Neural progenitor cell (in vitro differentiated cells): ENCODE results near the gene LIPK. TPM values are rescaled to one million over a fixed set of nuclear protein-coding genes. Genes with fewer than 3 reads are reported as not detected.

ENCODE experiments used
- DNase-seq: peaks from one replicate; pipeline ENCODE4 v3.0.0-alpha.2; 2016; ENCODE audit warnings: low spot score
- H2AFZ ChIP-seq: fragments of 200-600 bp; sonication (generic); replicated peaks from 2 replicates; pipeline ENCODE4 v1.6.1; 2016; ENCODE audit warnings: antibody characterized with exemption
- H3F3A ChIP-seq: fragments of 200-600 bp; sonication (generic); 2 replicates; pipeline ENCODE4 v1.6.1; 2016; ENCODE audit warnings: antibody characterized with exemption, low read depth
- H3K27ac ChIP-seq: fragments of 200-600 bp; sonication (generic); 2 replicates; pipeline ENCODE4 v1.5.1; 2016; ENCODE audit warnings: mild to moderate bottlenecking
- H3K27me3 ChIP-seq: fragments of 200-600 bp; sonication (generic); 2 replicates; pipeline ENCODE4 v1.6.1; 2016; ENCODE audit warnings: mild to moderate bottlenecking, moderate library complexity
- H3K36me3 ChIP-seq: fragments of 200-600 bp; sonication (generic); 2 replicates; pipeline ENCODE4 v1.5.1; 2016
- H3K4me1 ChIP-seq: fragments of 200-600 bp; sonication (generic); 2 replicates; pipeline ENCODE4 v1.6.1; 2016; ENCODE audit warnings: mixed run types
- H3K4me2 ChIP-seq: fragments of 200-600 bp; sonication (generic); 2 replicates; pipeline ENCODE4 v1.6.1; 2016
- H3K4me3 ChIP-seq: fragments of 200-600 bp; sonication (generic); 2 replicates; pipeline ENCODE4 v1.5.1; 2016
- H3K79me2 ChIP-seq: fragments of 200-600 bp; sonication (generic); 2 replicates; pipeline ENCODE4 v1.6.1; 2016; ENCODE audit warnings: low read depth
- H3K9ac ChIP-seq: fragments of 200-600 bp; sonication (generic); 2 replicates; pipeline ENCODE4 v1.6.1; 2016
- H3K9me3 ChIP-seq: fragments of 200-600 bp; sonication (generic); 2 replicates; pipeline ENCODE4 v1.5.1; 2016; ENCODE audit warnings: low read depth
- H4K20me1 ChIP-seq: fragments of 200-600 bp; sonication (generic); 2 replicates; pipeline ENCODE4 v1.6.1; 2016; ENCODE audit warnings: low read depth
- H3K27ac Mint-ChIP-seq: 3 replicates; pipeline ENCODE4 v1.8.0; 2021; ENCODE audit warnings: mixed read lengths
- H3K27me3 Mint-ChIP-seq: 2 replicates; pipeline ENCODE4 v1.8.0; 2022; ENCODE audit warnings: low read depth, mild to moderate bottlenecking, inconsistent platforms, moderate library complexity, mixed read lengths; ENCODE audit not compliant: insufficient read depth
- H3K36me3 Mint-ChIP-seq: 3 replicates; pipeline ENCODE4 v1.8.0; 2021; ENCODE audit warnings: mixed read lengths
- H3K4me1 Mint-ChIP-seq: 3 replicates; pipeline ENCODE4 v1.8.0; 2021; ENCODE audit warnings: mixed read lengths
- H3K4me3 Mint-ChIP-seq: 3 replicates; pipeline ENCODE4 v1.8.0; 2021; ENCODE audit warnings: mild to moderate bottlenecking, moderate library complexity, mixed read lengths
- H3K9me3 Mint-ChIP-seq: 3 replicates; pipeline ENCODE4 v1.8.0; 2020; ENCODE audit warnings: mixed read lengths
- EZH2 ChIP-seq: fragments of 200-600 bp; sonication (generic); IDR thresholded peaks from 2 replicates; pipeline ENCODE4 v1.6.1; 2017; ENCODE audit warnings: antibody characterized with exemption, mild to moderate bottlenecking, moderate library complexity
- EZH2phosphoT487 ChIP-seq: fragments of 200-600 bp; sonication (generic); IDR thresholded peaks from 2 replicates; pipeline ENCODE4 v1.6.1; 2017; ENCODE audit warnings: antibody characterized with exemption
- total RNA-seq: library from RNA; depleted of rRNA; stranded (reverse); fragments of >200 nt; gene quantifications from 2 replicates; pipeline ENCODE4 v1.2.3, GENCODE V29; 2015; ENCODE audit warnings: low replicate concordance
- TF ChIP-seq, protein P1 (sequence below): fragments of 200-600 bp; sonication (generic); IDR thresholded peaks from 2 replicates; pipeline ENCODE4 v1.5.1; 2017; ENCODE audit warnings: antibody characterized with exemption, mild to moderate bottlenecking

LIPK gene
- total RNA-seq, 1 donor from 2014 or later = not detected

DNA sequence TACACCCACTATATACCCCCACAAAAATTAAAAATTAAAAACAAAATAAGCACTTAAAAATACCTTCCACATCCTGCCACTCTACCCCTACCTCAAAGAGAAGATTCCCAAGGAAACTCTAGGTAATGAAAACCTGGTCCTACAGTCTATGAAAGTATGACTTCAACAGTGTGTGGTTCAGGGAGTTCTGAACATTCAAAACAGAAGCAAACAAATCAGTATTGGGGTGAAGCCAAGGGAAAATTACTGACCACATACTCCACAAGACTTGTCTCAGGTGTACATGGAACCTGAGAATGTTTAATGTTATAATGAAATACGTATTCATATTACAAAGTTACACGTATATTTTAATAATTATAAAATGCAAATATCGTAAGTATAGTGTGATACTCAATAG is 76.2 kb downstream of the LIPK start:
- Histone ChIP-seq H3K79me2 (no peaks in the 10 kb centered on the region), H3K4me1 (no peaks in the 10 kb centered on the region), H3K36me3 (no peaks in the 10 kb centered on the region), H3K4me2 (no peak overlapping the region), H3K4me3 (no peak overlapping the region), H3K9ac (no peak overlapping the region), H4K20me1 (no peaks in the 10 kb centered on the region), H2AFZ (no peak overlapping the region), H3F3A (no peaks in the 10 kb centered on the region), H3K27me3 (no peaks in the 10 kb centered on the region), H3K27ac (no peak overlapping the region), H3K9me3 (no peaks in the 10 kb centered on the region)
- no peaks in the 10 kb centered on the region for H3K9me3 Mint-ChIP-seq
- no peaks in the 10 kb centered on the region for H3K36me3 Mint-ChIP-seq
- DNase-seq = no peak
- H3K4me3 Mint-ChIP-seq = no peak overlapping the region
- H3K4me1 Mint-ChIP-seq = no peaks in the 10 kb centered on the region
- no peaks in the 10 kb centered on the region for H3K27me3 Mint-ChIP-seq
- no peak overlapping the region for H3K27ac Mint-ChIP-seq
- TF ChIP-seq, protein P1, sequence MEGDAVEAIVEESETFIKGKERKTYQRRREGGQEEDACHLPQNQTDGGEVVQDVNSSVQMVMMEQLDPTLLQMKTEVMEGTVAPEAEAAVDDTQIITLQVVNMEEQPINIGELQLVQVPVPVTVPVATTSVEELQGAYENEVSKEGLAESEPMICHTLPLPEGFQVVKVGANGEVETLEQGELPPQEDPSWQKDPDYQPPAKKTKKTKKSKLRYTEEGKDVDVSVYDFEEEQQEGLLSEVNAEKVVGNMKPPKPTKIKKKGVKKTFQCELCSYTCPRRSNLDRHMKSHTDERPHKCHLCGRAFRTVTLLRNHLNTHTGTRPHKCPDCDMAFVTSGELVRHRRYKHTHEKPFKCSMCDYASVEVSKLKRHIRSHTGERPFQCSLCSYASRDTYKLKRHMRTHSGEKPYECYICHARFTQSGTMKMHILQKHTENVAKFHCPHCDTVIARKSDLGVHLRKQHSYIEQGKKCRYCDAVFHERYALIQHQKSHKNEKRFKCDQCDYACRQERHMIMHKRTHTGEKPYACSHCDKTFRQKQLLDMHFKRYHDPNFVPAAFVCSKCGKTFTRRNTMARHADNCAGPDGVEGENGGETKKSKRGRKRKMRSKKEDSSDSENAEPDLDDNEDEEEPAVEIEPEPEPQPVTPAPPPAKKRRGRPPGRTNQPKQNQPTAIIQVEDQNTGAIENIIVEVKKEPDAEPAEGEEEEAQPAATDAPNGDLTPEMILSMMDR = no peak
- TF ChIP-seq EZH2 (no peak), EZH2phosphoT487 (no peak)

DNA sequence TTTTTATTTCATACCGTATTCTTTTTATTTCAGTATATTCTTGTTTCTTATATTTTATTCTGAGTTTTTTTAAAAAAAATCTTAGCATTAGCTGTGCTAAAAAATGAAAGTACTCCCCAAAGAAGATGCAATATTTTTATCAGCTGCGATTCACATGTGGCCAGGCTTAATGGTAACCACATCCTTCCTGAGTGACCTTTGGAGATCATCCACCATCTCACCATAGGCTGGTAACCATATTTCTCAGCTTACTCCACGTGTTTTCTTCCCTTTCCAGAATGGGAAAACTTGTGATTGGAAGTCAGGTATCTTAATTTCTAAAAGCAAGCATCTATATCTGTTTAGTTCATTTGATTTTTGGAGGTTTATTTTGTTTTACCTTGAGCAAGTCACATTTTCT is 77.7 kb downstream of the LIPK start:
- H3K4me2 ChIP-seq = no peak overlapping the region
- Mint-ChIP-seq H3K27me3 (no peaks in the 10 kb centered on the region), H3K27ac (no peak overlapping the region), H3K36me3 (no peaks in the 10 kb centered on the region), H3K9me3 (no peaks in the 10 kb centered on the region), H3K4me3 (no peak overlapping the region), H3K4me1 (no peaks in the 10 kb centered on the region)
- H3K4me1 ChIP-seq = no peaks in the 10 kb centered on the region
- no peaks in the 10 kb centered on the region for H3K36me3 ChIP-seq
- H3K27ac ChIP-seq = no peak overlapping the region
- H2AFZ ChIP-seq = no peak overlapping the region
- DNase-seq = no peak
- H3K79me2 ChIP-seq = no peaks in the 10 kb centered on the region
- no peaks in the 10 kb centered on the region for H3F3A ChIP-seq
- no peaks in the 10 kb centered on the region for H3K27me3 ChIP-seq
- TF ChIP-seq EZH2 (no peak), EZH2phosphoT487 (no peak)
- TF ChIP-seq, protein P1 = no peak
- H3K4me3 ChIP-seq = no peak overlapping the region
- H3K9ac ChIP-seq = no peak overlapping the region
- no peaks in the 10 kb centered on the region for H3K9me3 ChIP-seq
- H4K20me1 ChIP-seq = no peaks in the 10 kb centered on the region

DNA sequence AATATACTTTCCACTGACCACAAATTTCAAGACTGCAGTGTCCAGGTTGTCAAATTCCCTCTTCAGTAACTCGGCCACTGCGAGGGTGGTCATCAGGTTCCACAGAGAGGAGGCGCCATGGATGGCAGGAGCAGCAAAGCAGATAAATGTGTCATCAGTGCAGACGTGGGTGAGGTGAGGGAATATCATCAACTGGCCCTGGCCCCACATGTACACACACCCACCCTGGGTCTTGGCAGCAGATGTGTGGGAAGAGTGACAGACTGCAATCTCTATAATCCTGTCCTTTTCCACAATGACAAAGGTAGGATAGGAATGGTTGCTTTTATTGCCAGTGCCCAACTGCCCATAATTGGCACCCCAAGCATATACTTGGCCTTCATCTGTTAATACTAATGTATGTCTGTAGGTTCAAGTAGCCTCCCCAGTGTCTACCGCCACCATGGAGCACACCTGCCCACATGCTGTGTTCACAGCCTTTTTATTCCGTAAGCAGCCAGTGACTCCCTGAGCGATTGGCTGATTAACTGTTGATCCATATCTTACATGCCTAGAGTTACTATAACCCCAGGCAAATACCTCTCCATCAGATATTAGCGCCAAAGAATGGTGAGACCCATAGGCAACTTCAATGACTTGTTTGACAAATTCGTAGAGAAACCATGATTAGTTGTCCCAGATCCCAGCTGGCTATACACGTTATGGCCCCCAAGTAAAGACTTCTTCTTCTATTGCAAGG is 80.2 kb downstream of the LIPK start:
- H3K36me3 Mint-ChIP-seq = no peaks in the 10 kb centered on the region
- no peak overlapping the region for H3K4me2 ChIP-seq
- no peaks in the 10 kb centered on the region for H3K9me3 ChIP-seq
- no peaks in the 10 kb centered on the region for H3K9me3 Mint-ChIP-seq
- no peaks in the 10 kb centered on the region for H3K36me3 ChIP-seq
- H3K9ac ChIP-seq = no peak overlapping the region
- H3K27me3 Mint-ChIP-seq = no peaks in the 10 kb centered on the region
- H2AFZ ChIP-seq = no peak overlapping the region
- H3K4me1 Mint-ChIP-seq = peaks cover 4% of the 10 kb centered on the region
- no peaks in the 10 kb centered on the region for H3K4me1 ChIP-seq
- no peak overlapping the region for H3K4me3 Mint-ChIP-seq
- H4K20me1 ChIP-seq = no peaks in the 10 kb centered on the region
- H3K27ac ChIP-seq = no peak overlapping the region
- no peak overlapping the region for H3K27ac Mint-ChIP-seq
- TF ChIP-seq, protein P1 = no peak
- TF ChIP-seq EZH2 = no peak
- H3K27me3 ChIP-seq = no peaks in the 10 kb centered on the region
- no peaks in the 10 kb centered on the region for H3K79me2 ChIP-seq
- H3K4me3 ChIP-seq = no peak overlapping the region
- H3F3A ChIP-seq = no peaks in the 10 kb centered on the region
- no peak for DNase-seq
